HTR-8/SVneo (cell line): ENCODE measurements around the gene BCAR1.
"Not testable (repeated sequence)": the region's sequence is repeated elsewhere in the genome, so short reads cannot be mapped to it uniquely, and the experiment has no call there.

Source experiments
- DNase-seq: peaks from one replicate; pipeline ENCODE4 v3.0.0; 2011; ENCODE audit warnings: low spot score, mixed read lengths; ENCODE audit not compliant: insufficient read length
- FAIRE-seq: peaks from 2 replicates; lab custom pipeline; 2011; peaks lifted over from hg19 to GRCh38; lab: Jason Lieb, UNC

Gene BCAR1

DNA sequence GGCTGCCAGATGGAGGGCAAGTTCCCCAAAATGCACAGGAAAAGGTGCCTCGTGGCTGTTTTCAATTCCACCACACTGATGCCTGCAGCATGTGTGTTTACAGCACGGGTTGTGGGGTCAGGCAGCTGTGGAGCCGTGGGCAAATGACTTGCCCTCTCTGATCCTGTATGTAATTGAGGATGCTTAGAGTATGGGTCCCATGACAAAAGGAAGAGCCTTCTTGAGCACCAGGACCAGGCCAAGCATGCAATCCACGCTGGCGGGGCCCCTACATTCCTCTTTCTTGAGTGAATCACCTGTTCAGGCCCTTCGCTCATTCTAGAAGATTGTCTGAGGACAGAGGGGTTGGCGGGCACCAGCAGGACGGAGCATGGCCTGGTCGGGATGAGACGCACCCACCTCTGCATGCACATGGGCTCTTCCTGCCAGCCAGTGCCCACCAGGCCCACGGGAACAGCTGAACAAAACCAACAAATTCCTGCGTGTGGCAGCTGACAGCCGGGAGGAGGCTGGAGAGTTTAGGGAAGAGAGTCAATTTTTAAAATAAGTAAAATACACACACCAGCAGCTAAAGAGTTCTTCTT, 43.1 kb downstream of the BCAR1 start:
- FAIRE-seq (peak; percentile 4), DNase-seq (no peak)

DNA sequence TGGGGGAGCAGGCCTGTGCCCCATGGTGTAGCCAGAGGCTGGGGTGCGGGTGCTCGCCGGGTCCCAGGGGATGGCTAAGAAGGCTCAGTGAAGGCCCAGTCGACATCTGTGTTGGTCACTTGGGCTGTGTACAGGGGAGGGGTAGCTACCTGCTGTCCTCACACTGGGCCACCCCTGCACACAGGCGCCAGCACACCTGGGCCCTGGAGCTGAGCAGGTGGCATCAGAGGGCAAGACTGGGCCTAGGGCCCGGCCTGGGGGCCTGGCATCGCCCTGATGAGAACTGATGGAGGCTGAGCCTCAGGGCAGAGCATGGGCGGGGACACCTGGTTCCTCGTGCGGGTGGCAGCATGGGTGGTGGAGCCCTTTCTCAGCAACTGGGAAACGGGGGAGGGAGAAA, 43.6 kb downstream of the BCAR1 start:
- DNase-seq (no peak), FAIRE-seq (no peak)

DNA sequence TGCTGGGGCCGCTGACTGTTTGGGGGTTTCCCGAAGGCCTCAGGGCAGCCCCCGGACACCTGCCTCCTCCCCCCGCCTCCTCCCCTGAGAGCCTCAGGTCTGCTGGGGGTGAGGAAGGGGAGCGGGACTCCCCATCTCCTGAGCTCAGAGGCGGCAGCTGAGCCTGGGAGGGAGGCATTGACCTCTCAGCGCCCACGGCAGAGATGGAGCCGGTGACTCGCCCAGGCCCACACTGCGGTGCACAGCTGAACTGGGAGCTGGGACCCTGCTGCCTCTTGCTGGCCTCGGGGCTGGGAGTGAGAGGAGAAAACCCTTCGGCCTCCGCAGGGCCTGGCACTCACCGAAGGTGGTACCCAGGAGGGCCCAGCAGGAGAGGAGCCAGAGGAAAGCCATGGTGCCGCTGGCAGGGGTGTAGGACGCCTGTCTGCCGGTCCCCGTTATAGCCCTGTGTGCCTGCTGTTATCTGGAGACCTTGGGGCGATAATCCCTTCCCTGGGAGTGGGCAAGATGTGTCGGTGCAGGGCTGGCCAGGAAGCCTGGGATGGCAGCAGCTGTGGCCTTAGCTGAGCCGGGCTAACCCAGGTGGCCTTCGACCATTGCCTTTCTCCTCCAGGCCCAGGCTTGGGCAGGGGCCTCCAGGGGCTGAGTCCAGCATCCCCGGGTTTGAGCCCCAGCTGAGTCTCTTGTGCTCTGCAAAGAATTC, 44.5 kb downstream of the BCAR1 start, which contains the start of gene CTRB2:
CTRB2 (minus strand) TSS at position 413 of the 703 bp plus-strand sequence; CDS start at position 393, 20 bp downstream.
- FAIRE-seq, result no peak
- no peak for DNase-seq

GRCh38 chr16:75205961-75206748, 45.3 kb downstream of the BCAR1 start:
- not testable (repeated sequence) for FAIRE-seq, DNase-seq

DNA sequence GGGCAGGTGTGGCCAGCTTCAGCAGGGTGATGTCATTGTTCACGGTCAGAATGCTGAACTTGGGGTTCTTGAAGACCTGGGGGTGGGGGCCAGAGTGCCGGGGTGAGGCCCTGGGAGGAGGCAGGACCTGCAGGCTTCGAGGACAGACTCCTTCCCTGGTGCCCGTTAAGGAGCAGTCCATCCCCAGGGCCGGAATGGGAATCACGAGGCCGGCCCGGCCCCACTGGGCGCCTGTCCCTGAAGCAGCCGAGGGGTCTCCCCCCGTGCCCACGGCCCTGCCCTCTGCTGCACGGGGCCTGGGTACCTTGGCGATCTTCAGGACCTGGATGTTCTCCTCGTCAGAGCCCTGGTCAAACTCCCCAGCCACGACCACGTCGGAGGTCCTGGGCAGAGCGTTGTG, 46.0 kb downstream of the BCAR1 start:
- DNase-seq, result not testable (repeated sequence)
- FAIRE-seq, result peak; percentile 94

GRCh38 chr16:75204905-75205304, 46.5 kb downstream of the BCAR1 start:
- not testable (repeated sequence) for FAIRE-seq, DNase-seq

DNA sequence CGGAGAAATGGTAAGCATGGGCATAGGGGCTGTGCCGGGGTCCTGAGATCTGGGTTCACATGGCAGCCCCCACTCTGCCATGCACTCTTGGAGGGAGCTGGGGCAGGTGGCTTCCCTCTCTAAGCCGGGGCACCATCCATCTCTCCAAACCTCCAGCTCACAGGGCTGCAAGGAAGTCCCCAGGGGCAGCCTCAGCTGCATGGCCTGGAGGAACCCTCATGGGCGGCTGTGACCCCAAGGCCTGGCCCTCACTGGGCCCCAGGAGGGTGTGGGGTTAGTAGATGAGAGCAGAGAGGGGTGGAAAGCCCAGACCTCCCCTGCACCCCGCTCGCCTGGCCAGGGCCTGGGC, 47.0 kb downstream of the BCAR1 start:
- FAIRE-seq (no peak), DNase-seq (no peak)

GRCh38 chr16:75203667-75204409, 47.6 kb downstream of the BCAR1 start:
- FAIRE-seq (no peak), DNase-seq (no peak)

DNA sequence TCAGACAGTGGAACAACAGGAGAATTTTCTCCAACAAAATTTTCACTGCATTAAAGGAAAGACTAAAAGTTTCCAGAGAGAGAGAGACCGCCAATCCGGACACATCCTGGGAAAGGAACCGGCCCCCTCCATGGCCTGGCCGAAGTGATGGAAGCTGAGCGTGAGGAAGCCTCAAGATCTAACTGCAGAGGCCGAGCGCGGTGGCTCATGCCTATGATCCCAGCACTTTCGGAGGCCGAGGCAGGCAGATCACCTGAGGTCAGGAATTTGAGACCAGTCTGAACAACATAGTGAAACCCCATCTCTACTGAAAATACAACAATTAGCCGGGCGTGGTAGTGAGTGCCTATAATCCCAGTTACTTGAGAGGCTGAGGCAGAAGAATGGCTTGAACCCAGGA, 48.3 kb downstream of the BCAR1 start:
- FAIRE-seq, result no peak
- DNase-seq, result no peak

- FAIRE-seq (no peak), DNase-seq (no peak)
Observed at GRCh38 chr16:75202069-75202590, 49.3 kb downstream of the BCAR1 start.

DNA sequence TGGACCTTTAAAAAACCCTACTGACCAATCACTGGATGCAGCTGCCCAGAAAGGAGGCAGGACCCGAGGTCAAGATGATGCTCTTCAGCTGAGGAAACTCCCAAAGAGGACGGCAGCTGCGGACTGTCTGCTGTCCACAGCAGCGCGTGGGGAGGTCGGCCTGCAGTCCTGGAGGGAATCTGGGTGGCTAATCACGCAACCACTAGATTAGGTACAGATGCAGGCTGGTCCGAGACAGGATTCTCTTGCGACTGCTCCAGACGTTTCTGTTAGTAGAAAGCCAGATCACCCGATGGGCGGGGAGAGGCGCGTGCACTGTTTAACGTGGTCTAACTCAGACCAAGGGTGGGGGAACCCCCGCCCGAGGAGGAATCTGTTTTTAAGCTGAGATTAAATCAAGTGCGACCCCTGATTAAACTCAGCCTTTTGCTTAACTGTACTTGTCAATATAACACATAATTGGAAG, 53.3 kb downstream of the BCAR1 start:
- no peak for DNase-seq
- no peak for FAIRE-seq

- peak; percentile 36 for FAIRE-seq
- DNase-seq, result no peak
Observed at GRCh38 chr16:75197522-75198134, 53.8 kb downstream of the BCAR1 start.

- DNase-seq (no peak), FAIRE-seq (no peak)
Observed at GRCh38 chr16:75196836-75197235, 54.6 kb downstream of the BCAR1 start.

GRCh38 chr16:75195811-75196790, 55.3 kb downstream of the BCAR1 start:
- DNase-seq (no peak), FAIRE-seq (no peak)

- no peak for DNase-seq
- FAIRE-seq, result no peak
Observed at GRCh38 chr16:75193730-75194444, 57.5 kb downstream of the BCAR1 start.

GRCh38 chr16:75193265-75193650, 58.2 kb downstream of the BCAR1 start:
- FAIRE-seq (peak; percentile 31), DNase-seq (no peak)

- FAIRE-seq, result peak; percentile 88
Observed at GRCh38 chr16:75192606-75193264, 58.7 kb downstream of the BCAR1 start.

More at GRCh38 chr16:75192606-75193264, 58.7 kb downstream of the BCAR1 start:
- no peak for DNase-seq
